SW480 (cell line): ENCODE data around the gene TRANK1.
"Not testable (repeated sequence)": the region's sequence is repeated elsewhere in the genome, so short reads cannot be mapped to it uniquely, and the experiment has no call there.

Experiments used
- DNase-seq: peaks from one replicate; pipeline ENCODE4 v3.0.0-alpha.2; 2016; ENCODE audit warnings: low spot score

The TRANK1 gene

DNA sequence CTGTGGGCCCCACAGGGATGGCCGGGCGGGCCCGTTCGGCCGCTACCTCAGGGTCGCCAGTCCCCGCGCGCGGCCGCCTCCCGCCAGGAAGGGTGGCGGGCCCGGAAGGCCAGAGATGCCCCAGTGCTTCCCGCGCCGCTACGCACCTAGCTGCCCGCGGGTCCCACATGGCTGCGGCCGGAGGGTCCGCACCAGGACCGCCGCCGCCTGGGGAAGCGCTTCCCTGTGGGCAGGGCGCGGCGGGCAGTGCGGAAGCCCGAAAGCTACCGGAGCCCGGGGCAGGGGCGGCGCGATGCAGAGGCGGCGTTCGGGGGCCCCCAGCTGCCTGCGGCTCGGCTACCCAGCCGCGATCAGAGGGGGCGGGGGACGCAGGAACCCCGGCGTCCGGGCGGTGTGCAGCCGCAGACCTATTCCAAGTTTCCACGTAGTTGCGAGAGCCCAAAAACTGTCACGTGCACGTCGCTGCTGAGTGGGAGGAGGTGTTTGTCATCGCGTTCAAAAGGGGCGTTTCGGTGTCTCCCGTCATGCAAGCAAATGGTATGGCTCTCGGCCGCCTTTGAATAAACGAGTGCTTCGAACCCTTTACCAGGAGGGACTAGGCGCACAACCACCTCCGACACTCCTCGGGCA is at the start of gene TRANK1:
TSS of gene TRANK1 (minus strand) at position 414 of the 630 bp plus-strand sequence. CDS start at position 169, 245 bp downstream.
- no peak for DNase-seq

DNA sequence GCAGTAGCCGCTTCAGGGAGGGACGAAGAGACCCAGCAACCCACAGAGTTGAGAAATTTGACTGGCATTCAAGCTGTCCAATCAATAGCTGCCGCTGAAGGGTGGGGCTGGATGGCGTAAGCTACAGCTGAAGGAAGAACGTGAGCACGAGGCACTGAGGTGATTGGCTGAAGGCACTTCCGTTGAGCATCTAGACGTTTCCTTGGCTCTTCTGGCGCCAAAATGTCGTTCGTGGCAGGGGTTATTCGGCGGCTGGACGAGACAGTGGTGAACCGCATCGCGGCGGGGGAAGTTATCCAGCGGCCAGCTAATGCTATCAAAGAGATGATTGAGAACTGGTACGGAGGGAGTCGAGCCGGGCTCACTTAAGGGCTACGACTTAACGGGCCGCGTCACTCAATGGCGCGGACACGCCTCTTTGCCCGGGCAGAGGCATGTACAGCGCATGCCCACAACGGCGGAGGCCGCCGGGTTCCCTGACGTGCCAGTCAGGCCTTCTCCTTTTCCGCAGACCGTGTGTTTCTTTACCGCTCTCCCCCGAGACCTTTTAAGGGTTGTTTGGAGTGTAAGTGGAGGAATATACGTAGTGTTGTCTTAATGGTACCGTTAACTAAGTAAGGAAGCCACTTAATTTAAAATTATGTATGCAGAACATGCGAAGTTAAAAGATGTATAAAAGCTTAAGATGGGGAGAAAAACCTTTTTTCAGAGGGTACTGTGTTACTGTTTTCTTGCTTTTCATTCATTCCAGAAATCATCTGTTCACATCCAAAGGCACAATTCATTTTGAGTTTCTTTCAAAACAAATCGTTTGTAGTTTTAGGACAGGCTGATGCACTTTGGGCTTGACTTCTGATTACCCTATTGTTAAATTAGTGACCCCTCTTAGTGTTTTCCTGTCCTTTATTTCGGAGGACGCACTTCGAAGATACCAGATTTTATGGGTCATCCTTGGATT is 48.8 kb upstream of the TRANK1 start, which contains the start of gene MLH1:
TSS of gene MLH1 (plus strand) at position 193 of the 958 bp plus-strand sequence. CDS start at position 223, 30 bp downstream.
- peak; percentile 85 for DNase-seq

DNA sequence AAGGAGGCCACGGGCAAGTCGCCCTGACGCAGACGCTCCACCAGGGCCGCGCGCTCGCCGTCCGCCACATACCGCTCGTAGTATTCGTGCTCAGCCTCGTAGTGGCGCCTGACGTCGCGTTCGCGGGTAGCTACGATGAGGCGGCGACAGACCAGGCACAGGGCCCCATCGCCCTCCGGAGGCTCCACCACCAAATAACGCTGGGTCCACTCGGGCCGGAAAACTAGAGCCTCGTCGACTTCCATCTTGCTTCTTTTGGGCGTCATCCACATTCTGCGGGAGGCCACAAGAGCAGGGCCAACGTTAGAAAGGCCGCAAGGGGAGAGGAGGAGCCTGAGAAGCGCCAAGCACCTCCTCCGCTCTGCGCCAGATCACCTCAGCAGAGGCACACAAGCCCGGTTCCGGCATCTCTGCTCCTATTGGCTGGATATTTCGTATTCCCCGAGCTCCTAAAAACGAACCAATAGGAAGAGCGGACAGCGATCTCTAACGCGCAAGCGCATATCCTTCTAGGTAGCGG is 48.0 kb upstream of the TRANK1 start, which contains the start of gene EPM2AIP1:
TSS of gene EPM2AIP1 (minus strand) at position 326 of the 520 bp plus-strand sequence. CDS start at position 272, 54 bp downstream.
- peak; percentile 100 for DNase-seq

DNA sequence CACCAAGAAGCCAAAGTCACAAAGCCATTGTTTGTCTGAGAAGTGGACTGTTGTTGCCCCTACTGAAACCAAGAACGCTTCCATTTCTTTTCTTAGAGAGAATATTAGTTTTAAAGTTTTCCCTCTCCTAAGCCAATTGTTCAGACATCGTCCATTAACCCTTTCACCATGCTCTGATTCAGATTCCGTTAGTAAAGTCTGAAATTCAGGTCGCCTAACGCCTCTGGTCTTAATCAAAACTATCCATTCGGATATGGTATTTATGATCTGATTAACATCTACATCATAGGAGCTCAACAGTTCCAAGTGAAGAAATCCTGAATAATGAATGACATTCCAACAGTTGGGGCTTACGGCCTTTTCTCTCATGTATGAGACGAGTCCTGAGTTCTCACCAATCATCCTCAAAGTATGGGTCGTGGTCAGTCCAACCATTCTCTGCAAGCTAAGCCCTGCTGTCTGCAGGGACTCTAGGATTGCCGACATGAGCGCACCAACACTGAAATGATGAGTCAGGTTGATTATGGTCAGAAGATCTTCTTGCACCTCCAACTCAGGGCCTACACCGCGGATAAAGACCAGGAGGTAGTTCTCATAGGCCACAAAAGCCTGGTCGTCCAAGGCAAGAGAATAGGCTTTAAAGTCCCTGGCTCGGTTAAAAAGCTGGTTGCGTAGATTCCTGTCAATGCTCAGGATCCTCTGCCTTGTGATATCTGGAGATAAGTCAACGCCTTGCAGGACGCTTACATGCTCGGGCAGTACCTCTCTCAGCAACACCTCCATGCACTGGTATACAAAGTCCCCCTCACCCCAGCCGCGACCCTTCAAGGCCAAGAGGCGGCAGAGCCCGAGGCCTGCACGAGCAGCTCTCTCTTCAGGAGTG is 47.3 kb upstream of the TRANK1 start:
- DNase-seq: peak; percentile 16

DNA sequence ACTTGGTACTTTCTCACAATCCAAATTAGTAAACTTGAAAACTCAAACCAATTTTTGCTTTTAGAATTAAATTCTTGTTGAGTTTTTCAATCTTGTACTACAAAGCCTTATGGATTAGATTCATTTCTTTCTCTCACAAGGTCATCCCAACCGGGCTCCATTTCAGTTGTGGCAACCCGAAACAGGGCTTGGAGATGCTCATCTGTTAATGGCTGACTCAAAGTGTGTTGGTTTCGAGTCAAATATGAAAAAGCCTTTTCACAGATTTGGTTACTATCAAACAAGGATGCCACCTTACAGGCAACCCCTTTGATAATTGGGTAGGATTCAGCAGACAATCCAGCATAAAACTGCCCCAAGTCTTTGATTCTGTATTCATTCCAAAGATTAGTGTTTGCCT is 46.3 kb upstream of the TRANK1 start:
- no peak for DNase-seq

DNA sequence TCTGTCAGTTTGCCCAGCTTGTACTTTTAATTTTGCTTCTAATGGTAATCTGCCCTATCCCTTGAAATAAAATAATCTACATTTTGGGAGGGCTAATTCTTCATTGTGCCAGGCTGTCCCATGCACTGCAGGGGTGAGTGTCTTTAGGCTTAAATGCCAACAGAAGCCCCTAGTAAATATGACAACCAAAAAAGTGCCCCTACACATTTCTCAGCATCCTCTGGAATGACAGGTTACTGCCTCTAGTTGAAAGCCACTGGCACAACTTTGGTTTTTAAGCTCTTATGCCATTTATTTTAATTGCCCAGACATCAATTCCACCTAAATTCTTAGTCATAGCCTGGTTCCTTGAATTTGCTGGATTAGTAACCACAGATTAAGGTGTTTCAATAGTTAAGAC is 44.7 kb upstream of the TRANK1 start:
- DNase-seq: no peak

DNA sequence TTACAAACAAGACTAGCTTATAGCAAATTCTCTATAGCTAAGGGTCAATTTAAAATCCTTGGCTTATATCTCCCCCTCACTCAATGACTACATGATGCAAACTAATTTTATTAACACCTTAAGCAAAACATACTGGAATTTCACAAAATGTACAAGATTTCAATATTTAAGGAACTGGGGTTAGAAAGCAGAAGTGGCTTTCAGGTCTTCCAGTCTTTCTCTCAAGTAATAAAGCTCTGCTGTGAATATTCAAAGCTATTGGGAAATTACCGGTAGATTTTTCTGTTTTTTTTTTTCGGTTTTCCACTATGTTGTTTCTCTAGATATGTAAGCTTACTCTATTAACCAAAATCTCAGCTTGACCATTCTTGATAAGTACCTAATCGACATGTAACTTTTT is 44.2 kb upstream of the TRANK1 start:
- no peak for DNase-seq

DNA sequence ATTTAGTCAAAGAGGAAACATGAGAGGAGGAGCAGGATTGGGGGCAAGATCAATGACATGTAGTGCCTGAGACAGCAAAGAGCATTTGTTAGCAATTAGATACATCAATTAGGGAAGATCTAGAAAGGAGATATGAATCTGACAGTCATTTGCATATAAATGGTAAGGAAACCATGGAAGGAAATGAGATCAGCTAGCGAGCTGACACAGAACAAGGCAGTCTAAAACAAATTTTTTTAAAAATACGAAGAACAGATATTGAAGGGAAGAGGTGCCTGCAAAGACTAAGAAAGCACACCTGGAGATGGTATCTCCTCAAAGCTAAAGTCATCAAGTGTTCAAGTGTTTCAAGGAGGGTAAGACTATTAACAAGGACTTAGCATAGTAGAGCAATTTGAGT is 43.5 kb upstream of the TRANK1 start:
- DNase-seq: no peak

DNA sequence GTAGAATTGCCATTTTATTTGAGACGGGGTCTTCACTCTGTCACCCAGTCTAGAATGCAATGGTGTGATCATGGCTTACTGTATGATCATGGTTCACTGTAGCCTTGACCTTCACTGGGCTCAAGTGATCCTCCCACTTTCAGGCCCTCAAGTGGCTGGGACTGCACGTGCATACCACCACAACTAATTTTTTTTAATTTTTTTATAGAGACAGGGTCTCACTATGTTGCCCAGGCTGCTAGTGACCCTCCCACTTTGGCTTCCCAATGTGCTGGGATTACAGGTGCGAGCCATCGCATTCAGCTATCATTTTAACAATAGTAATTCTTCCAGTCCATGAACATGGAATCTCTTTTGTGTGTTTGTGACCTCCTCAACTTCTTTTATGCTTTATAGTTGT is 36.2 kb upstream of the TRANK1 start:
- DNase-seq: no peak

DNA sequence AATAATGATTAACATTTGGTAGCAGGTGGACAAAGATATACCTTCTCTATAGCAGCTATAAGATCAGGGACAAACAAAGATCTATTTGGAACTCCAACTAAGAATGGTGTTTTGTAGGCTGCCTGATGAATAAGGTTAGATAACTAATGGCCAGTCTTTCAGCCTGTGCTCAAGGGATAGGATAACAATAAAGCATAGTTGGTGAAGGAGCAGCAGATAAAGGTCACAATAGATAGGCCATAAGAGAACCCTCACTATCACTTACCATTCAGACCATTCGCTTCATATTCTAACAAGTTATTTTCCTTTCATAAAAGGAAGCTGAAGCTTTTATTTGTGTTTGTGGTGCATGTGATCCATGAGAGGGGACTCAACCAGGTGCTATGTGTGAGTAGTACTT is 28.3 kb upstream of the TRANK1 start:
- no peak for DNase-seq

DNA sequence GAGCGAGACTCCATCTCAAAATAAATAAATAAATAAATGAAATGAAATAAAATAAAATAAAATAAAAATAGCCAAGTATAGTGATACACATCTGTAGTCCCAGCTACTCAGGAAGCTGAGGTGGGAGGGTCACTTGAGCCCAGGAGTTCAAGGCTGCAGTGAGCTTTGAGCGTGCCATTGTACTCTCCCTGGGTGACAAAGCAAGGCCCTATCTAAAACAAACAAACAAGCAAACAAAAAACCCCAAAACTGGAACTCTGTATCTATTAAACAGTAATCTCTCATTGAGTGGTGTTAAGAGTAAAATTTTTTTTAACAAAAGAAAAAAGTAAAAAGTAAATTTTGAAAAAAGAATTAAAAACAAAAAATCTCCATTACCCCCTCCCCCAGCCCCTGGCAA is 27.3 kb upstream of the TRANK1 start:
- no peak for DNase-seq

DNA sequence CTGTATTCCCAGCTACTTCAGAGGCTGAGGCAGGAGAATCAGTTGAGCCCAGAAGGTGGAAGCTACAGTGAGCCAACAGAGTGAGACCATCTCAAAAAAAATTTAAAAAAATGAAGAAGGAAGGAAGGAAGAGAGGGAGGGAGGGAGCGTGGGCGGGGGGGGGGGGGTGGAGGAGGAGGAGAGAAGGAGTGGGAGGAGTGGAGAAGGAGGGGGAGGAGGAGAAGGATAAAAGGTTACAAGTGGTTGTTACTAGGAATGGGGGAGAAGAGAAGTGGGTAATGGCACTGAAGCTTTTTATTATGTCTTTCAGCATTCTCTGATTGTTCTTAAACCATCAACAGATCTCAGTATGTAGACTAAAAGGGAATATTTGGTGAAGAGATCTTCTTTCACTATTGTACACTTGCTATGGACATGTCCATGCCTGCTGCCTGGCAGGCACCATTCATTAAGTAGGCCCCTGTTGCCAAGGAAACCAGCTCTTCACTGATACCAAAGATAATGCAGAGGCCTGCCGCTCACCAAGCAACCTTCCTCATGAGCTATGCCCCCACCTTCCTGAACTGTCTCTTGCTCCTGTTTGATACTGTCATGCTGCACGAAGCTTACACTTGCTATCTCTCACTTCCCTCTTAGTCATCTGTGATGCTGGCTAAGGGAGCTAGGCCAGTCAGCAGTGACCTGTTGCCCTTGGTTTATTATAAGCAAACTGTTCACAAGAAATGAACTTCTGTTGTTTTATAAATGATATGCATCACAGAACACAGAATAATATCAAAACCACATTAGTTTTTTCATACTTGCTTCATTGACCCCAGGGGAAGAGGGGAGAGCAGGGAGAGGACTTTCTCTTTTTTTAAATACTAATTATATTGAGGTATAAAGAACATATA is 24.9 kb upstream of the TRANK1 start:
- DNase-seq: no peak

DNA sequence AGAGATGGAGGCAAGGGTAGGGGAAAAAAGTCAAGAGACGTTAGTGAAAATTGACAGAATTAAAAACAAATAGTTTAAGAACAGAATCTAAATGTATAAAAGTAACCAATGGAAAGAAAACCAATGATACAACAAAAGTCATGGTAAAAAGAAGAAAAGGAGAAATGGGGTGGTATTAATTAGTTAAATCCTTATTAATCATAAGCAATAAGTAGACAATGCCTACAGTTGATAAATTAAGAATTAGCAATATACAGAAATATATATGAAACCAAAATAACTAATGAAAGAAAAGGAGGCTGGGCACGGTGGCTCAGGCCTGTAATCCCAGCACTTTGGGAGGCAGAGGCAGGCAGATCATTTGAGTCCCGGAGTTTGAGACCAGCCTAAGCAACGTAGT is 24.2 kb upstream of the TRANK1 start:
- no peak for DNase-seq

DNA sequence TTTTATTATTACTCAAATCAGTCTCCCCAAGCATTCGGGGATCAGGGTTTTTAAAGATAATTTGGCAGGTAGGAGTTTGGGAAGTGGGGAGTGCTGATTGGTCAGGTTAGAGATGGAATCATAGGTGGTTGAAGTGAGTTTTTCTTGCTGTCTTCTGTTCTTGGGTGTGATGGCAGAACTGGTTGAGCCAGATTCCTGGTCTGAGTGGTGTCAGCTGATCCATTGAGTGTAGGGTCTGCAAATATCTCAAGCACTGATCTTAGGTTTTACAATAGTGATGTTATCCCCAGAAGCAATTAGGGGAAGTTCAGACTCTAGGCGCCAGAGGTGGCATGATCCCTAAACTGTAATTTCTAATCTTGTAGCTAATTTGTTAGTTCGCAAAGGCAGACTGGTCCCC is 20.6 kb upstream of the TRANK1 start:
- DNase-seq: no peak

DNA sequence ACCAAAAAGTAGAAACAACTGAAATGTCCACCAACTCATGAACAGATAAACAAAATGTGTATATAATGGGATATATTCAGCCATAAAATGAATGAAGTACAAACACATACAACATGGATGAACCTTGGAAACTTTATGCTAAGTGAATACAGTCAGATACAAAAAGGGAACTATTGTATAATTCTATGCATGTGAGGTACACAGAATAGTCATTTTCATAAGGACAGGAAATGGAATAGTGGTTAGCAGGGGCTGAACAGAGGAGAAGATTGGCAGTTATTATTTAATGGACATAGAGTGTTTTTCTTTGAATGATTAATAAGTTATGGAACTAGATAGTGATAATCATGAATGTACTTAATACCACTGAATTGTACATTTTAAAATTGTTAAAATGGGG is 20.0 kb upstream of the TRANK1 start:
- no peak for DNase-seq

DNA sequence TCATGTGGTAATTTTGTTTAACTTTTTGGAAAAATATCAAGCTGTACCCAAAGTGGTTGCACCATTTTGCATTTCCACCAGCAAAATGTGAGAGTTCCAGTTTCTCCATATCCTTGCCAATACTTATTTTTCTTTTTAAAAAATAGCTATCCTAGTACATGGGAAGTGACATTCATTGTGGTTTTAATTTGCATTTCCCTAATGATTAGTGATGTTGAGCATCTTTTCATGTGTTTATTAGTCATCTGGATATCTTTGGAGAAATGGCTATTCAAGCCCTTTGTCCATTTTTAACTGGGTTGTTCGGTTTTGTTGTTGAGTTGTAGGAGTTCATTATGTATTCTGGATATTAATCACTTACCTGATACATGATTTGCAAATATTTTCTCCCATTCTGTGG is 19.5 kb upstream of the TRANK1 start:
- DNase-seq: no peak

DNA sequence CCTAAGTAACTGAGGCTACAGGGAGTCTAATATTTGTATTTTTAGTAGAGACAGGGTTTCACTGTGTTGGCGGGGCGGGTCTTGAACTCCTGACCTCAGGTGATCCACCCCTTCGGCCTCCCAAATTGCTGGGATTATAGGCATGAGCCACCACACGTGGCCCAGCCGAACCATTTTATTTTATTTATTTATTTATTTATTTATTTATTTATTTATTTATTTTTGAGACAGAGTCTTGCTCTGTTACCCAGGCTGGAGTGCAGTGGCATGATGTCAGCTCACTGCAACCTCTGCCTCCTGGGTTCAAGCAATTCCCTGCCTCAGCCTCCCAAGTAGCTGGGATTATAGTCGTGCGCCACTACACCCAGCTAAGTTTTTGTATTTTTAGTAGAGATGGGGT is 18.2 kb upstream of the TRANK1 start:
- DNase-seq: not testable (repeated sequence)

DNA sequence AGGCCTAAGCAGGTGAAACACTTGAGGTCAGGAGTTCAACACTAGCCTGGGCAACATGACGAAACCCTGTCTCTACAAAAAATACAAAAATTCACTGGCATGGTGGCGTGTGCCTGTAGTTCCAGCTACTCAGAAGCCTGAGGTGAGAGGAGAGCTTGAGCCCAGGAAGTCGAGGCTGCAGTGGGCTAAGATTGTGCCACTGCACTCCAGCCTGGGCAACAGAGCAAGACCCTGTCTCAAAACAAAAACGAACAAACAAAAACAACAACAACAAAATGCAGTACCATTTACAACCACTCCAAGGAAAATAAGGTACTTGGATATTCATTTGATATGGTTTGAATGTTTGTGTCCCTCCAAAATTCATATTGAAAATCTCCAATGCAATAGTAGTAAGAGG is 15.6 kb upstream of the TRANK1 start:
- no peak for DNase-seq

DNA sequence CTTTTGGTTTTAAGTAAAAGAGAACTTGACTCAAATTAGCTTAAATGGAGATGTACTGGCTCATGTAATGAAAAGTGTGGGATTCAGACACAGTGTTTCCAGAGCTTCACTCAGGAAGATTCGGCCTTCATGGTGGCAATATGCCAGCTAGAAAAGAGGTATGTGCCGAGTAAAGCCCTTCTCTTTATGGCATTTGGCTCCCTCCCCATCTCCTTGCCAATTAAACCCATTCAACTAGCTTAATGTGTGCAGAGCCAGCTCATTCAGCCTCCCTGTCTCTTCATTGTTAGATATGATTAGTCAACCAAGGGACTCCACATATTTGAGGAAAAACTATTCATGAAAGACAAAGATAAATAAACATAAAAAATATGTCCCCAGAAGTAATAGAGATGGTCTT is 15.0 kb upstream of the TRANK1 start:
- DNase-seq: no peak

DNA sequence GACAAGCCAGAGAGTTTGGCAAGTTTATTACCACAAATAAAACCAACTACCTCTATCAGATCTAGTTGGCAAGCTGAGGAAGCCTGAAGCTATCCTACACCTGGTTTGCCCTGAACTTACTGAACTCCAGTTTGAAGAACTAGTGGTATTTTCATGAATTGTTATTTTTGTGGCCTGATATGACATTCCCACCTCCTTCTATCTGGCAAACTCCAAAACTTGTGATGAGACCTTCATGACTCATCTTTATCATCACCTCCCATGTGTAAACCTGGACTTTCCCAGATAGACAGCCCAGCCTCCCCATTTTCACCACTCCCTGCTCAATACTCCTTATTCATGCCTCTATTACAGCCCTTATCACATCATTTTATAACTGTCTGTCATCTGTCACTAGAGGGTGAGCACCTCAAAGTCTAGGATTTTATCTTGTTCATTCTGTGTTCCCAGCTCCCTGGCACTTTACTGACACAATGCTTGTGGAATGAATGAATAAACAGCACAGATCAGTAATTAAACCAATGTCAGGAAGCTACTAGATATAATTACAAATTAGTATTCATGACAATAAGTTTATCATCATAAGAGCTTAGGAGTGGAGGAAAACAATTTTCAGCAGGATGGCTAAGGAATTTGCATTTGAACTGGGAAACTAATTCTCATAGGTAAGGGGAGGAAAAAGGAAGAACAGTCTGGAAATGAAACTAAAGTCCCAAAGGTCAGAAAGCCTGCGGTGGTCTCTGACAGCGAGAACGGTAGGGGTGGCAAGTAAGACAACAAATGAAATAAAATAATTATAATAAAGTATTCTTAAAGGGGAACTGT is 13.2 kb upstream of the TRANK1 start:
- DNase-seq: peak; percentile 59
